ENCODE measurements around the gene RPS6KB1.
"Not testable (repeated sequence)": the region's sequence is repeated elsewhere in the genome, so short reads cannot be mapped to it uniquely, and the experiment has no call there.

RPS6KB1 gene

DNA sequence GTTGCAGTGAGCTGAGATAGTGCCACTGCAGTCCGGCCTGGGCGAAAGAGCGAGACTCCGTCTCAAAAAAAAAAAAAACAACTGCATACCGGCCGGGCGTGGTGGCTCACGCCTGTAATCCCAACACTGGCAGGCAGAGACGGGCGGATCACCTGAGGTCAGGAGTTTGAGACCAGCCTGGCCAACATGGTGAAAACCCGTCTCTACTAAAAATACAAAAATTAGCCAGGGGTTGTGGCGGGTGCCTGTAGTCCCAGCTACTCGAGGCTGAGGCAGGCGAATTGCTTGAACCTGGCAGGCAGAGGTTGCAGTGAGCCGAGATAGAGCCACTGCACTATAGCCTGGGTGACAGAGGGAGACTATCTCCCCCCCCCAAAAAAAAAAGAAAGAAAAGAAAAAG lies 42.6 kb upstream of the RPS6KB1 start:
- H3K27ac ChIP-seq (ENCODE audit: insufficient read depth in 1 of 2, low read depth in 1 of 2, low read length in 2 of 2, poor library complexity in 1 of 2, severe bottlenecking in 2 of 2); H3K27me3 ChIP-seq (replicated peaks in 2 of 5; ENCODE audit: control insufficient read depth in 4 of 5, insufficient read depth in 5 of 5, low read length in 4 of 5); POLR2A ChIA-PET; DNase-seq; H3K9me3 ChIP-seq (ENCODE audit: control extremely low read depth in 1 of 5, control insufficient read depth in 4 of 5, insufficient read depth in 2 of 5, low read depth in 1 of 5, low read length in 4 of 5); H3K4me3 ChIP-seq (ENCODE audit: control insufficient read depth in 1 of 7, extremely low read depth in 1 of 7, insufficient read depth in 4 of 7, low read depth in 2 of 7, low read length in 6 of 7); H3K36me3 ChIP-seq (ENCODE audit: control insufficient read depth in 4 of 4, insufficient read depth in 4 of 4, low read length in 3 of 4): not testable (repeated sequence)
- 100% methylated on average over 6 of the region's 15 CpGs for WGBS (ENCODE audit: insufficient coverage)
- CTCF ChIA-PET, result interaction anchor here (1.6 to 5.2 kb wide), 3 partner anchors 9 to 19 kb away, joined by 4 to 25 read pairs (median 8); no protein-coding TSS in a partner anchor
- peaks cover 8 to 42% (median 25%) of the 10 kb centered on the region in 4 experiments for H3K4me1 ChIP-seq (ENCODE audit: control extremely low read depth in 1 of 4, control insufficient read depth in 4 of 4, insufficient read depth in 4 of 4, low read length in 3 of 4)

DNA sequence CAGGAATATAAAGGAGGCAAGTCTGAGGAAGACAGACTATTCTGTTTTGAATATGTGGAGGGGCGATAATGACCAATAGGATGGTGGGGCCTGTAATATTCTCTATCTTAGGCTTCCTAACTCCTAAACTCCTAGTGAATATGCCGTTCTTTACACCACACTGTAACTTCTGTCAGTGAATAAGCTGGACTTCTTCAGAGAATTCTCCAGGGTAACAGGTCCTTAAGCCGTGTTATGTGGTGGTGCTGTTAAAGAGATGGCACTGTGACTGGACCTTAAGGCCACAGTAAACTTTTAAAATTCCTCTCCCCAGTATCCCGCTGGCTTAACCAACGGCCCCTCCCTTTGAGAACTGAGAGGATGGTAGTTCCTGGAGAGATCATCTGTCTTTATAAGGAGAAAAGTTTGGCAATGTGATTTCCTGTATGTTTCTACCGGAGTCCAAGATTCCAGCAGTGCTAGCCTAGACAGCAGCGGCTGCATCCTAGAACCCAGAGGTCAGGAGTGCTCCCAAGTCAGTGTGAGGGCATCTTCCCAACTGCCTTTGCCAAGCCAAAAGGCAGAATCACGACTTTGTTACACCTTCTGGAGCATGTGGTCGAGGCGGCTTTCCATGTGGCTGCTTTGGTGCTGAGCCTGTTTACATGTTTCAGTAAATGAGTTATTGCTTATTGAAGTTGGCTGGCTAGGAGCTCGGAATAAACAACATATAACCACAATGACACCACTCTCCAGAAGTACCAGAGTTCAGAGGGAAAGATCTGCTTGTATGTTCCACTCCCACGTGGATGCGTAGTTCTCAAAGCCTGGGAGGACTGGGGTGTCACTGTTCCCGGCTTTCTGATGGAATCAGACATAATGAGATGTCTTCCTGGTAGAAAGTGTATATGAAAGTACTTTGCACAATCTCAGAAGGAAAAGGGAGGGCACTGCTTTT lies 41.2 kb upstream of the RPS6KB1 start:
- DNase-seq, result no peak
- Histone ChIP-seq H3K36me3 (ENCODE audit: control insufficient read depth in 4 of 4, insufficient read depth in 4 of 4, low read length in 3 of 4) (no peaks in the 10 kb centered on the region), H3K4me3 (ENCODE audit: control insufficient read depth in 1 of 7, extremely low read depth in 1 of 7, insufficient read depth in 4 of 7, low read depth in 2 of 7, low read length in 6 of 7) (no peak overlapping the region), H3K27ac (ENCODE audit: insufficient read depth in 1 of 2, low read depth in 1 of 2, low read length in 2 of 2, poor library complexity in 1 of 2, severe bottlenecking in 2 of 2) (no peak overlapping the region), H3K27me3 (replicated peaks in 2 of 5; ENCODE audit: control insufficient read depth in 4 of 5, insufficient read depth in 5 of 5, low read length in 4 of 5) (no peaks in the 10 kb centered on the region), H3K4me1 (ENCODE audit: control extremely low read depth in 1 of 4, control insufficient read depth in 4 of 4, insufficient read depth in 4 of 4, low read length in 3 of 4) (peaks cover 4 to 28% (median 12%) of the 10 kb centered on the region in 4 experiments), H3K9me3 (ENCODE audit: control extremely low read depth in 1 of 5, control insufficient read depth in 4 of 5, insufficient read depth in 2 of 5, low read depth in 1 of 5, low read length in 4 of 5) (no peaks in the 10 kb centered on the region)
- ChIA-PET POLR2A (no interaction called here), CTCF (interaction anchor here (1.0 to 1.7 kb wide), 3 partner anchors 8 to 94 kb away, joined by 3 to 4 read pairs (median 4); no protein-coding TSS in a partner anchor)
- 98% methylated on average over 6 of the region's 14 CpGs for whole genome bisulfite sequencing (ENCODE audit: insufficient coverage)

DNA sequence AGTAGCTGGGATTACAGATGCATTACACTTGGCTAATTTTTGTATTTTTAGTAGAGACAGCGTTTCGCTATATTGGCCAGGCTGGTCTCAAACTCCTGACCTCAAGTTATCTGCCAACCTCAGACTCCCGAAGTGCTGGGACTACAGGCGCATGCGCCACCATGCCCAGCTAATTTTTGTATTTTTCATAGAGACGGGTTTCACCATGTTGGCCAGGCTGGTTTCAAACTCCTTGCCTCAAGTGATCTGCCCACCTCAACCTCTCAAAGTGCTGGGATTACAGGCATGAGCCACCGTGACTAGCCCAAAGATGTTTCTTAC lies 40.1 kb upstream of the RPS6KB1 start:
- peaks cover 2 to 19% (median 8%) of the 10 kb centered on the region in 4 experiments for H3K4me1 ChIP-seq (ENCODE audit: control extremely low read depth in 1 of 4, control insufficient read depth in 4 of 4, insufficient read depth in 4 of 4, low read length in 3 of 4)
- CTCF ChIA-PET, result interaction anchor here (0.9 to 1.7 kb wide), 4 partner anchors 25 to 95 kb away, joined by 3 to 4 read pairs (median 4); no protein-coding TSS in a partner anchor
- POLR2A ChIA-PET, result interaction anchor here (0.9 kb wide), 1 partner anchor 11 kb away, joined by 3 read pairs; no protein-coding TSS in a partner anchor

DNA sequence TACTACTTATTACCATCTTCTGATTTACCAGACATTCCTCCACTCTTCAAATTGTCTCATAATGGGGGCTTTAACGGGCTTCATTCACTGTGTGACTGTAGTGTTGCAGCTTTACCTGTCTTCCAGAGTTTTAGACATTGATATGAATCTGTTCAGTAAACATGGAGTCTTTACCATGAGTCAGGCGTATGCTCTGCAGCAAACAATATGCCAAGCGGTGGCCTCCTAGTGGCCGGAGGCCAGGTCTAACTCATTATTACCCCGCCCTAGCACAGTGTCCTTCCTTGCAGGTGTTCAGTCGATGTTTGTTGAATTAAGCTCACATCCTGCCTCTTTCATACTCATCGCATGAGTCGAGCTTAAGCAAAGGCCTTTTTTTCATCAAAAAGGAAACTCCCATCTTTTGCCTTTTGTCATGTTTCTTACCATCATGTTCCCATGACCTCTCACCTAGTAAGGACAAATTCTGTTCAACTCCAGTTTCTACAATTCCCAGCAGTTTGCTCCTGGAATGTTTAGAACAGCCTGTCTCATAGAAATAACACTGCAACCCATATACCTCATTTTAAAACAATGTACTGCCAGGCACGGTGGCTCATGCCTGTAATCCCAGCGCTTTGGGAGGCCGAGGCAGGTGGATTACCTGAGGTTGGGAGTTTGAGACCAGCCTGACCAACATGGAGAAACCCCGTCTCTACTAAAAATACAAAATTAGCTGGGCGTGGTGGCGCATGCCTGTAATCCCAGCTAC lies 39.6 kb upstream of the RPS6KB1 start:
- Histone ChIP-seq H3K36me3 (ENCODE audit: control insufficient read depth in 4 of 4, insufficient read depth in 4 of 4, low read length in 3 of 4) (peaks cover 0 to 2% (median 0%) of the 10 kb centered on the region in 4 experiments), H3K27me3 (replicated peaks in 2 of 5; ENCODE audit: control insufficient read depth in 4 of 5, insufficient read depth in 5 of 5, low read length in 4 of 5) (no peaks in the 10 kb centered on the region), H3K4me3 (ENCODE audit: control insufficient read depth in 1 of 7, extremely low read depth in 1 of 7, insufficient read depth in 4 of 7, low read depth in 2 of 7, low read length in 6 of 7) (no peak overlapping the region), H3K27ac (ENCODE audit: insufficient read depth in 1 of 2, low read depth in 1 of 2, low read length in 2 of 2, poor library complexity in 1 of 2, severe bottlenecking in 2 of 2) (no peak overlapping the region), H3K9me3 (ENCODE audit: control extremely low read depth in 1 of 5, control insufficient read depth in 4 of 5, insufficient read depth in 2 of 5, low read depth in 1 of 5, low read length in 4 of 5) (no peaks in the 10 kb centered on the region), H3K4me1 (ENCODE audit: control extremely low read depth in 1 of 4, control insufficient read depth in 4 of 4, insufficient read depth in 4 of 4, low read length in 3 of 4) (peaks cover 2 to 15% (median 7%) of the 10 kb centered on the region in 4 experiments)
- CTCF ChIA-PET, result interaction anchor here (0.9 to 1.7 kb wide), 4 partner anchors 25 to 96 kb away, joined by 3 to 4 read pairs (median 4); no protein-coding TSS in a partner anchor
- 94% methylated on average over 8 of the region's 14 CpGs for WGBS (ENCODE audit: insufficient coverage)
- POLR2A ChIA-PET, result interaction anchor here (0.9 kb wide), 1 partner anchor 12 kb away, joined by 3 read pairs; no protein-coding TSS in a partner anchor
- peak in 2 of 3 donors; percentile 49 to 59 for DNase-seq

More for the DNA sequence above, 40.1 kb upstream of the RPS6KB1 start:
- not testable (repeated sequence) for H3K9me3 ChIP-seq (ENCODE audit: control extremely low read depth in 1 of 5, control insufficient read depth in 4 of 5, insufficient read depth in 2 of 5, low read depth in 1 of 5, low read length in 4 of 5); H3K27ac ChIP-seq (ENCODE audit: insufficient read depth in 1 of 2, low read depth in 1 of 2, low read length in 2 of 2, poor library complexity in 1 of 2, severe bottlenecking in 2 of 2); DNase-seq; H3K27me3 ChIP-seq (replicated peaks in 2 of 5; ENCODE audit: control insufficient read depth in 4 of 5, insufficient read depth in 5 of 5, low read length in 4 of 5); H3K36me3 ChIP-seq (ENCODE audit: control insufficient read depth in 4 of 4, insufficient read depth in 4 of 4, low read length in 3 of 4); H3K4me3 ChIP-seq (ENCODE audit: control insufficient read depth in 1 of 7, extremely low read depth in 1 of 7, insufficient read depth in 4 of 7, low read depth in 2 of 7, low read length in 6 of 7)
- 98% methylated on average over 7 of the region's 7 CpGs for WGBS (ENCODE audit: insufficient coverage)

DNA sequence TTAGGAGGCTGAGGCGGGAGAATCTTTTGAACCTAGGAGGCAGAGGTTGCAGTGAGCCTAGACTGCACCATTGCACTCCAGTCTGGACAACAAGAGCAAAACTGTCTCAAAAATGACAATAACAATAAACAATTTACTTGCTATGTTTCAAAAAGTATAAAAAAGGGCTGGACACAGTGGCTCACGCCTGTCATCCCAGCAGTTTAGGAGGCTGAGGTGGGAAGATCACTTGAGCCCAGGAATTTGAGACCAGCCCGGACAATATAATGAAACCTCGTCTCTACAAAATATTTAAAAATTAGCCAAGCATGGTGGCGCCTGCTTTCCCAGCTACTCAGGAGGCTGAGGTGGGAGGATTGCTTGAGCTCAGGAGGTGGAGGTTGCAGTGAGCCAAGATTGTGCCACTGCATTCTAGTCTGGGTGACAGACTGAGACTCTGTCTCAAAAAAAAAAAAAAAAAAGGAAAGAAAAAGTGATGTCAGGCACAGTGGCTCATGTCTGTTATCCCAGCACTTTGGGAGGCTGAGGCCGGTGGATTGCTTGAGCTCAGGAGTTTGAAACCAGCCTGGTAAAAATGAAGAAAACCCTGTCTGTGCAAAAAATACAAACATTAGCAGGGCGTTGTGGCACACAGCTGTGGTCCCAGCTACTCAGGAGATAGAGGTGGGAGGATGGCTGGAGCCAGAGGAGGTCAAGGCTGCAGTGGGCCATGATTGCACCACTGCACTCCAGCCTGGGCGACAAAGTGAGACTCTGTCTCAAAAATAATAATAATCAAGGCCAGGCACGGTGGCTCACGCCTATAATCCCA lies 38.8 kb upstream of the RPS6KB1 start:
- H3K27me3 ChIP-seq (replicated peaks in 2 of 5; ENCODE audit: control insufficient read depth in 4 of 5, insufficient read depth in 5 of 5, low read length in 4 of 5); H3K4me3 ChIP-seq (ENCODE audit: control insufficient read depth in 1 of 7, extremely low read depth in 1 of 7, insufficient read depth in 4 of 7, low read depth in 2 of 7, low read length in 6 of 7); H3K9me3 ChIP-seq (ENCODE audit: control extremely low read depth in 1 of 5, control insufficient read depth in 4 of 5, insufficient read depth in 2 of 5, low read depth in 1 of 5, low read length in 4 of 5); DNase-seq; H3K27ac ChIP-seq (ENCODE audit: insufficient read depth in 1 of 2, low read depth in 1 of 2, low read length in 2 of 2, poor library complexity in 1 of 2, severe bottlenecking in 2 of 2); H3K36me3 ChIP-seq (ENCODE audit: control insufficient read depth in 4 of 4, insufficient read depth in 4 of 4, low read length in 3 of 4): not testable (repeated sequence)
- peaks cover 3 to 10% (median 6%) of the 10 kb centered on the region in 4 experiments for H3K4me1 ChIP-seq (ENCODE audit: control extremely low read depth in 1 of 4, control insufficient read depth in 4 of 4, insufficient read depth in 4 of 4, low read length in 3 of 4)
- WGBS (ENCODE audit: insufficient coverage), result 98% methylated on average over 10 of the region's 10 CpGs
- ChIA-PET CTCF (interaction anchor here (0.9 to 1.0 kb wide), 2 partner anchors 69 to 85 kb away, joined by 4 read pairs; no protein-coding TSS in a partner anchor), POLR2A (interaction anchor here (0.6 kb wide), 1 partner anchor 543 kb away, joined by 3 read pairs; no protein-coding TSS in a partner anchor)

Data from common myeloid progenitor, CD34-positive (primary cell).